Stimulated activated CD4-positive, alpha-beta T cell treated with anti-CD3 and anti-CD28 coated beads, Interleukin-4, amount 100 ng/mL, for 1 hour (primary cell): Measurements from ENCODE around the gene DDX54.

ENCODE experiments used
- DNase-seq: peaks from one replicate; pipeline ENCODE4 v3.0.0-alpha.2; 2020

Gene DDX54, protein sequence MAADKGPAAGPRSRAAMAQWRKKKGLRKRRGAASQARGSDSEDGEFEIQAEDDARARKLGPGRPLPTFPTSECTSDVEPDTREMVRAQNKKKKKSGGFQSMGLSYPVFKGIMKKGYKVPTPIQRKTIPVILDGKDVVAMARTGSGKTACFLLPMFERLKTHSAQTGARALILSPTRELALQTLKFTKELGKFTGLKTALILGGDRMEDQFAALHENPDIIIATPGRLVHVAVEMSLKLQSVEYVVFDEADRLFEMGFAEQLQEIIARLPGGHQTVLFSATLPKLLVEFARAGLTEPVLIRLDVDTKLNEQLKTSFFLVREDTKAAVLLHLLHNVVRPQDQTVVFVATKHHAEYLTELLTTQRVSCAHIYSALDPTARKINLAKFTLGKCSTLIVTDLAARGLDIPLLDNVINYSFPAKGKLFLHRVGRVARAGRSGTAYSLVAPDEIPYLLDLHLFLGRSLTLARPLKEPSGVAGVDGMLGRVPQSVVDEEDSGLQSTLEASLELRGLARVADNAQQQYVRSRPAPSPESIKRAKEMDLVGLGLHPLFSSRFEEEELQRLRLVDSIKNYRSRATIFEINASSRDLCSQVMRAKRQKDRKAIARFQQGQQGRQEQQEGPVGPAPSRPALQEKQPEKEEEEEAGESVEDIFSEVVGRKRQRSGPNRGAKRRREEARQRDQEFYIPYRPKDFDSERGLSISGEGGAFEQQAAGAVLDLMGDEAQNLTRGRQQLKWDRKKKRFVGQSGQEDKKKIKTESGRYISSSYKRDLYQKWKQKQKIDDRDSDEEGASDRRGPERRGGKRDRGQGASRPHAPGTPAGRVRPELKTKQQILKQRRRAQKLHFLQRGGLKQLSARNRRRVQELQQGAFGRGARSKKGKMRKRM

DNA sequence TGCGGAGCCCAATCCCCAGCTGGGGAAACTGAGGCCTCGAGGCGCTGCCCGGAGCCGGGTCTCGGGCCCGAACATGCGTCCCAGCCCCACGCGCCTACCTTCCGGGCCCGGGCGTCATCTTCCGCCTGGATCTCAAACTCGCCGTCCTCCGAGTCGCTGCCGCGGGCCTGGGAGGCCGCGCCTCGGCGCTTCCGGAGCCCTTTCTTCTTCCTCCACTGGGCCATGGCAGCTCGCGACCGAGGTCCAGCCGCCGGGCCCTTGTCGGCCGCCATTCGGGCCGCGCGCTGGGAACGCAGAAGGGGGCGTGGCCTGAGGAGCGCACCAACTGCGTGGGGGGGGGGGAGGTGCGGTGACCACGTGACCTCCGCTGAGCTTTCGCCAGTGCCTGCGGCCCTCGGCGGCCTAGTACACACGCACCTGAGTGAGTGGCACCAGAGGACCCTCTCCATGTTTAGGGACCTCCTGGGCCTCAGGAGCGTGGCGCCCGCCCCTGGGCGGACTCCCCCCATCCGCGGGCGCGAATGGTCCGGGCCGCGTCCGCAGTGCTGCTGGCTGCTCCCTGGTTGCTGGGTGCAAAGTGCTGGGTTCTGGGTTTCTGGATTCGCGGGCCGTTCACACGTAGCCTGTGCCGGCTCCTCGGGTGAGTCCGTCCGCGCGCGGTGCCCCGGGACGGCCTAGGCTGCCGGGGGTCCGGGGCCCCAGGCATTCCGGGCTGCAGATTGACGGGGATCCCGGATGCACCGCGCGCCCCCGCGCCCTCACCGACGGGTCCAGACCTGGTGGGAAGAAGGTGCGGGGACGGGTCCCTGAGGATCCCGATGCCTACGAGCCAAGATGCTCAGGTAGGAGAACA is at the start of gene DDX54, which contains the start of gene RITA1:
TSS of gene DDX54 (minus strand) at position 299 of the 853 bp plus-strand sequence. CDS start at position 272, 27 bp downstream.
TSS of gene RITA1 (plus strand) at position 542 of the 853 bp plus-strand sequence. CDS start 1,026 bp downstream, outside the sequence.
- DNase-seq: peak; percentile 80

DNA sequence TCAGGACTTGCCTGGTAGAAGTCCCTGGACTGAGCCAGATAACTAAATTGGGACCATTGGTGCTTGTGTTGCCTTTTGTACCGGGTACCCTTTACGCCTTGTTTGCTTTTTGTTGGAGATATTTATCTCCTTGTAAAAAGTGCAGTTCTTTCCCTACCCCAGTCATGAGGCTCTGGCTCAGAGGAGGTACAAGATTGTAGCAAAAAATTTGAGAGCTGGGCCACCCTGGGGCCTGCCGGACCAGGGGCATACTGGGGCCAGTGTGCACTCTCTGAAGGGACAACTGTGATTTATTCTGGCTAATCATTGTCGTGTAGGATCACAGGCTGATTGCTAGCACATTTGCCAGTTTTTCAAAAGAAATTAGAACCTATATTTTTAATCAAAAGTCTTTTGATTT is 49.2 kb upstream of the DDX54 start:
- DNase-seq: no peak

- no peak for DNase-seq
These were observed 48.7 kb upstream of the DDX54 start for GRCh38 chr12:113233967-113234366.

DNA sequence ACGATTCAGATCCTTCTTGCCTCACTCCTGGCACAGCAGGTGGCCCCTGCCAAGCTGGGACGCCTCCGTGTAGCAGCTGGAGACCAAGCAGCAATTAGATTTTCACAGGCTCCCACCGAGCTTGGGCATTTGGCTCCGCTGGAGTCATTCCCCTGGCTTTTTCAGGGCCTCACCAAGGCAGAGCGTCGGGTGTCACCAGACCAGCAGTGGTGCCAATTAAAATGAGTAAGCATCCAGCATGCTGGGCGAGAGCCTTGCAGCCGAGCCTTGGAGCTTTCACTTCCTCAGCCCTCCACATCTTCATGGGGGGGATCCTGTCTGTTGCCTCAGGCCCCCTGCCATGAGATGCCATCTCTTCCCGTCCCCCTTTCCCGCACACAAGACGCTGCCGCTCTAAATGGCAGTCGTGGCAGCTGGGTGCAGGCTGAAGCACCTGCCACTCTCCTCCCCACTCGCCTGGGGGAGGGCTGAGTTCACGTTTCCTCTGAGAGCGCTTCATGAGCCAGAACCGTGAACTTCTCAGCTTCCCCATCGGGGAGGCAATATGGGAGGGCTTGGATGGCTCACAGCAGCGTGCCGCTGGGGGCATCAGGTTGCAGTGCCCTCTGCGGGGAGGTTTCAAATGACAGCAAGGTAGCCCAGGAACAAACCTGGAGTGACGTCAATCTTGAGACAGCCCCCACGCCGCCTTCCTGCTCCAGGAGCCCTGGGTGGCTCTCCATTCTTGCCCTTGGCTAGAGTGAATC is 47.7 kb upstream of the DDX54 start:
- DNase-seq: peak; percentile 65

DNA sequence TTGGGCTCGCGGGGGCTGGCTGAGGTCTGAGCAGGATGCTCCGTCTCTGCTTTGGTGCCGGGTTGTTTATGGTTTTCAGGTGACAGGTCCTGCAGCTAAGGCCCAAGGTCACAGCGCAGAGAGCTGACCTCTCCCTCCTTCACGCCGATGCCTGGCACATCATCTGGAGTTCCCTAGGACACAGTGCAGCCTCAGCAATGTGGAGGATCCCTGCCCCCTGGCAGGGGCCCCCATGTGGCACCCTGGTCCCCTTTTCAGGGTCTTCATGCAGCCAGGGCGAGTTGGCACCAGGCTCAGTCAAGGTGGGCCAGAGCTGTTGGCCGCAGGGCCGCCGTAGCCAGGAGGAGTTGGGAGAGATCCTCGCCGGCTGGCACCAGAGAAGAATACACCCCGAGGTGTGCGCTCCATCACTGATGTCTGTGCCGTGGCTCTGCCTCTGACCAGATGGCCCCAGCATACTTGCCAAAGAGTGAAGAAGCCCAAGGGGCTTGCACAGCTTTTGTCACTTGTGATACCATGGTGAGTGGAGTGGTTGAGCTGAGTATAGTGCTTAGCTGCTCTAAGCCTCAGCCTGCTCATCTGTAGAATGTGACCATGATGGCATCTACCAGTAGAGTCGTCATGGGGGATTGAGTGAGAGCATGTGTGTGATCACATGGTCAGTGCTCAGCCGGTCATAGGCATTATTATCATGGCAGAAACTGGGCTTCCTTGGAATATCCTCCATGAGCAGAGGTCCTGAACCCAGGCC is 47.0 kb upstream of the DDX54 start:
- no peak for DNase-seq

DNA sequence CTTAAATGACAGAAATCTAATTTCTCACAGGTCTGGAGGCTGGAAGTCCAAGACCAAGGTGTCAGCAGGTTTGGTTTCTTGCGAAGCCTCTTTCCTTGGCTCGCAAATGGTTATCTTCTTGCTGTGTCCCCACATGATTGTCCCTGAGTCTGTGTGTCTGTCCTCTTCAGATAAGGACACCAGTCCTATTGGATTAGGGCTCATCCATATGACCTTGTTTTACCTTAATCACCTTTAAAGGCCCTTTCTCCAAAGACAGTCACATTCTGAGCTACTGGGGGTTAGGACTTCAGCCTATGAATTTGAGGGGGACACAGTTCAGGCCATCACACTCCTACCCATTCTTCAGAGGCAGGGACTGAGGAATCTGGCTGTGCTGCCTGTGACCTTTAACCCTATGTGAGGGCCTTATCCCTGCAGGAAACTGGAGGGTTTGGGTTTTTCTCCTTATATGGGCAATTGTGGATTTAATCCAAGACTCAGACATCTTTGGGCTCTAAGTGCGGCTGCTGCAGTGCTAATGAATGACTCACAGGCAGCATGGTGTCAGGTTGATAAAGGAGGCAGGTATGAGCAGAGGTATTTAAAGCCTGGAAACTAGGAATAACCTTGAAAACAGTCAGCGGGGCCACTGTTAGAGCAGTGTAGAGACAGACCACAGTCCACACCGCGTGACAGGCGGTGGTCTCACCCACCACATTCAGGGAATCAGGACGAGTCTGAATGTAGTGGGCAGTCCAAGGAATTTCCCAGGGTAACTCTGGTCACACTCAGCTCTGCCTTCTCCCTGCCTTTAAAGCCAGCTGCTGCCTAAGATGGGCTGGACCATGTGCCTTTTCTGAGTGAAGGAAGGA is 46.2 kb upstream of the DDX54 start:
- no peak for DNase-seq

DNA sequence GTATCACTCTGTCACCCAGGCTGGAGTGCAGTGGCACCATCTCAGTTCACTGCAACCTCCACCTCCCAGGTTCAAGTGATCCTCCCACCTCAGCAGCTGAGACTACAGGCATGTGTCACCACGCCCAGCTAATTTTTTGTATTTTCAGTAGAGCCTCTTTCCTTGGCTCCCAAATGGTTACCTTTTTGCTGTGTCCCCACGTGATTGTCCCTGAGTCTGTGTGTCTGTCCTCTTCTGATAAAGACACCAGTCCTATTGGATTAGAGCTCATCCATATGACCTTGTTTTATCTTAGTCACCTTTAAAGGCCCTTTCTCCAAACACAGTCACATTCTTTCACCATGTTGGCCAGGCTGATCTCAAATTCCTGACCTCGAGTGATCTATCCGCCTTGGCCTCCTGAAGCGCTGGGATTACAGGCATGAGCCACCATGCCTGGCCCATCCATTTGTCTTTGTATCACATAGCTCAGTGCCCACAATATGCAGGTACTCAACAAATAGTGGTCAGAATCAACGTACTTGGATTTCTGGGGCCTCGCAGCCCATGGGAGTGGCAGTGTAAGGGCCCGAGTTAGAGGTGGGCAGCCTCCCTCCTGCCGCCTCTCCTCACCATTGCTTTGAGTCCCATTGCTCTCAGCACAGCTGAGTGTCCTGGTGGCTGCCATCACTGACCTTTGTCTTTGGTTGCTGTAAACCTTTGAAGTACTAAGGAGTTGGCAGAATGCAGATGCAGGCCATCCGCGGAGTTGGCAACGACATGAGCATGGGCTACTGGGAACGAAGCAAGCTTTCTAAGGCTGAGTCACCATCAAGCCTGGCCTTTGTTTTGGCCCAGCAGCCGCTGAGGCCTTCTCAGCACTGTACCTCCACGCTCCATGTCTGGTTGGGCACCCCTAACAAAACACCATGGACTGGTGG is 45.3 kb upstream of the DDX54 start:
- DNase-seq: no peak

DNA sequence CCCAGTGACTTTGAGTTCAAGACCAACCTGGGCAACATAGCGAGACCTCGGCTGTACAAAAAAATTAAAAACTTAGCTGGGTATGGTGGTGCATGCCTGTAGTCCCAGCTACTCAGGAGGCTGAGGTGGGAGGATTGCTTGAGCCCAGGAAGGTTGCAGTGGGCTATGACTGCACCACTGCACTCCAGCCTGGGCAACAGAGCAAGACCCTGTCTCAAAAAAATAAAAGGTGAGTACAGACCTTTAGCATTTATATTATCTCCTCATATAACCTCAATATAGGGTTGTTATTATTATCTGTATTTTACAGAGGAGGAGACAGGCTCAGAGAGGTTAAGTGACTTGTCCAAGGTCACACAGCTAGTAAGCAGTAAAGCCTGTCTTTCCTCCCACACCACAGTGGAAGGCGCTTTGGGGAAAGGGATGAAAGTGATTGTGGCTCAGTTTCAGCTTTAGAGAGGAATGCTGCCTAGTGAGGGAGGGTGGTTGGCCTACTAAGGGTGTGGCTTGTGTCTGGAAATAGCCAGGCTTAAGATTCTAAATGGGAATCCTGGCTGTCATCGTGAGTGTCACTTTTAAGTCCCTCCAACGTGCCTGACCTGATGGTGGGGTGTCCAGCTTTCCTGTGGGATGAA is 43.2 kb upstream of the DDX54 start:
- DNase-seq: no peak

- DNase-seq: no peak
These were observed 42.6 kb upstream of the DDX54 start for GRCh38 chr12:113227686-113228391.

GRCh38 chr12:113226696-113227568 is 41.7 kb upstream of the DDX54 start:
- DNase-seq: no peak

DNA sequence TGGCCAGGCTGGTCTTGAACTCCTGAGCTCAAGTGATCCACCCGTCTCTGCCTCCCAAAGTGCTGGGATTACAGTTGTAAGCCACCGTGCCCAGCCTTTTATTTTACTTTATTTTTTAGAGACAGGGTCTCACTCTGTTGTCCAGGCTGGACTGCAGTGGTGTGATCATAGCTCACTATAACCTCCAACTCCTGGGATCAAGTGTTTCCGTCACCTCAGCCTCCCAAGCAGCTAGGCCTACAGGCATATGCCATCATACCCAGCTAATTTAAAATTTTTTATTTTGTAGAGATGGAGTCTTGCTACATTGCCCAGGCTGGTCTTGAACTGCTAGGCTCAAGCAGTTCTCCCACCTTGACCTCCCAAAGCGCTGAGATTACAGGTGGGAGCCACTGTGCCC is 39.7 kb upstream of the DDX54 start:
- no peak for DNase-seq

DNA sequence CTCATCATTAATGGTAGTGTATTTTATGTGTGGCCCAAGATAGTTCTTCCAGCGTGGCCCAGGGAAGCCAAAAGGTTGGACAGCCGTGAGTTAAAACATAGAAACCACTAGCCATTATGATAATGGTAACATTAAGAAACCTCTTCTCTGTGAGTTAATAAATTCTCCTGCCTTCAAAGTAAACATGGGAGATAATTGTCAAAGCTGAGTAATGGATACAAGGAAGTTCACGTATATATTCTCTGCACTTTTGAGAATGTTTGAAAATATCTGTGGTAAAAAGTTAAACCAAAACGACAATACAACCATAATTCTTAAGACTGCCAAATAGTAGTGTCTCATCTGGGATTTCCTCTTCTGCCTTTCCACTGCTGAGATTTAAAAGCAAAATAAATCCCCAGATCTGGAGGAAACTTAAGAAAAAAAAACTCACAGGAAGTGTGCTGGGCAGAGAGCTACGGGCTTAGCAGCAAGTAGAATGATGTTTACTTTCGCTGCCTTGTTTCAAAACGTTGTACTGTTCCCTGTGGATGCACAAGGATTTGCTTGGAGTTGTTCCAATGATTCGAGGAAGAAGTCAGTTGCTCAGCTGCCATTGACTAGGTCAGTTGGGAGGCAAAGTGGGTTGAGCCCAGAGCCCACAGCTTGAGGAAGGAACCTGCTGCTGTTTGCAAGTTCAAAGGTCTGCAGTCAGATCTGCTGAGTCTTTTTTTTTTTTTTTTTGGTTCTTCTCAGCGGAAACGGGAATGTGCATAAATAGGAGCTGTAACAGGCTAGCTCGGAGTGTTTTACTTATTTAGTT is 37.7 kb upstream of the DDX54 start:
- DNase-seq: no peak

GRCh38 chr12:113221997-113222729 is 36.9 kb upstream of the DDX54 start:
- no peak for DNase-seq

DNA sequence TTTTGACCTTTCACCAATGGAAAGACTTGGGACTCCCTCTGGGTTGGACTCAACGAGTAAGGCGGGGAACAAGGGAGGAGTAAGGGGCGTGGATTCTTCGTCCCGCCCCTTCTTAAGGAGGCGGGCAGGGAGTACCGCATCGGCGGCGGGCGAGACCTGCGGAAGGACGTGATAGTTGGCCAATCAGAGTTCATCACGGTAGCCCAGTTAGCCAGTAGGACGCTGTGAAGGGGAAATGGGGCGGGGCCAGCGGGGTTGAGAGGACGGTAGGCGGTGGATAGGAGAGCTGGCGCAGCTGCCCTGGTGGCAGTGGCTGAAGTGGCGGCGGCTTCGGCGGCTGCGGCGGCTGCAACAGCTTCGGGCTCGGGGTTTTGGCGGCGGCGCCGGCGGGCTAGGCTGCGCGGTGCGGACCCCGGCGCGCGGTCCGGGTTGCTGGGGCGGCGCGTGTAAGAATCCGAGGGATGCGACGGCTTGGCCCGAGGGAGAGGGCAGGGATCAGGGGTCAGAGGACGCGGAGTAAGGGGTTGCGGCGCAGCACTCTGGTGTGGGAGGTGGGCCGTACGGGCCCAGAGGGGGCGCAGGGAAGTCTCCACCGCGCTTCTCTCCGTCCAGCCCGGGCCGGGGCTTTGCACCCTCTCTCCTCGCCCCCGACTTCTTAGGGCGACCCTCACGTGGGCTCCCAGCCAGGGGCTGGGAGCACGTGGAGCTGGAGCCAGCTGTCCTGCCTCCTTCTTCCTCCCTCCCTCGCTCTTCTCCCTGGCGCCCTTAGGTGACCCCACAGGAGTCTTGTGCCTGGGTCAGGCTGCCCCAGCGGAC is 36.1 kb upstream of the DDX54 start, which contains the start of gene TPCN1:
TSS of gene TPCN1 (plus strand) at position 284 of the 816 bp plus-strand sequence. CDS start 5,389 bp downstream, outside the sequence.
- DNase-seq: peak; percentile 98
